ENCODE results near the gene ZNF334. TPM values are rescaled to one million over a fixed set of nuclear protein-coding genes. Genes with fewer than 3 reads are reported as not detected.

Gene ZNF334
- total RNA-seq, 1 donor from 2014 or later, result 3.0 TPM

DNA sequence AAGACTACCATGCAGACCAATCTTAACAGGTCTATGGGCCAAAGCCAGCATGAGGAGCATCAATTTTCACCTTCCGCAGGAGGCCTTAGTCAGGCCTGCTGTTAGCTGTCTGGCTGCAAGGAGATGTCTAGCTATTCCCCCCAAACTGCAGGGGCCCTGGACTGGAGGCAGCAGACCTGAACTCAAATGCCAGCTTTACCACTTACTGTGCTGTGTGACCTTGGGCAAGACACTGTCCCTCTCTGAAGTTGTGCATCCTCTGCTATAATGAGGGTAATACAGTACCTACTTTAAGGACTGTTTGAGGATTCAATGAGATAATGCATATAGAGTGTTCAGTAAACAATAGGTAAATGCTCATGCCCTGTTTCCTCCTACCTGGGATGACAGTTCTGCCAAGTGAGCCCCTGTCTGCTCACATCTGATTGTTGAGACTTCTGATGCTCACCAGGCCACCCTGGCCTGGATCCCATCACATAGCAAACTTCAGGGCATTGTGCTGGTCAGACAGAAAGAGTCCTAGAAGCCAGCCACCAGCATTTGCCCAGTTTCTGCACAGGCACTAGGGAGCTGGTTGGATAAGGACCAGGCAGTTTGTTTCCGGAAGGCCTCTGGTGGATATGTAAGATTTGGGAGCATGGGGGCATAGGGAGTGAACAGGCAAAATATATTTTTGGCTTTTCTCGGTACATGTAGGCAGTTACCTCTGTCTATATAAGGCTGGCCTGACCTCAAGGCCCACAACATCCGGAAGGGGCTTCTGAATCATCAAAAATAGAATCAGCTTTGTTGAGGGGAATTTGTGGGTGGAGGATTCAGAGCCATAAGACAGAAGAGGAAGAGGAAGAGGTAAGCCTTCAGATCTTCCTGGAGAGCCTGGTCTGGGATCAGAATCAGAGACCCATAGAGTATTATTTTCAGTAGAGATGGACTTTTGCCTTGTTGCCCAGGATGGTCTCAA lies 39.4 kb upstream of the ZNF334 start:
- peak; percentile 67 for ATAC-seq
- Histone ChIP-seq H3K4me1 (peaks cover 7% of the 10 kb centered on the region), H3K4me3 (no peak overlapping the region), H3K27me3 (peaks cover 4% of the 10 kb centered on the region), H3K27ac (no peak overlapping the region), H3K36me3 (no peaks in the 10 kb centered on the region), H3K9me3 (no peaks in the 10 kb centered on the region)
- DNase-seq, result no peak
- no peak for TF ChIP-seq CTCF (IDR thresholded peaks at IDR 0.05)
- intact Hi-C loops (cut with DNase I), result no loop called here

GRCh38 chr20:46551522-46552381 lies 38.4 kb upstream of the ZNF334 start:
- Histone ChIP-seq H3K4me3 (no peak overlapping the region), H3K4me1 (peaks cover 7% of the 10 kb centered on the region), H3K9me3 (no peaks in the 10 kb centered on the region), H3K36me3 (no peaks in the 10 kb centered on the region), H3K27me3 (peaks cover 4% of the 10 kb centered on the region), H3K27ac (no peak overlapping the region)
- no peak for TF ChIP-seq CTCF (IDR thresholded peaks at IDR 0.05)
- no peak for ATAC-seq
- intact Hi-C loops (cut with DNase I), result no loop called here
- DNase-seq, result no peak

GRCh38 chr20:46550461-46550860 lies 37.1 kb upstream of the ZNF334 start, which contains the start of gene OCSTAMP:
Gene OCSTAMP (minus strand): TSS chr20:46550654. CDS start chr20:46550560, 94 bp downstream.
- H3K27ac ChIP-seq, result no peak within 1 kb of the TSS
- no peaks in the 10 kb centered on the region for H3K36me3 ChIP-seq
- TF ChIP-seq CTCF (IDR thresholded peaks at IDR 0.05), result no peak
- intact Hi-C loops (cut with DNase I), result no loop called here
- no peaks in the 10 kb centered on the region for H3K9me3 ChIP-seq
- peaks cover 12% of the 10 kb centered on the region for H3K27me3 ChIP-seq
- no peak within 1 kb of the TSS for H3K4me3 ChIP-seq
- no peak for DNase-seq
- no peak for ATAC-seq
- peaks cover 7% of the 10 kb centered on the region for H3K4me1 ChIP-seq

DNA sequence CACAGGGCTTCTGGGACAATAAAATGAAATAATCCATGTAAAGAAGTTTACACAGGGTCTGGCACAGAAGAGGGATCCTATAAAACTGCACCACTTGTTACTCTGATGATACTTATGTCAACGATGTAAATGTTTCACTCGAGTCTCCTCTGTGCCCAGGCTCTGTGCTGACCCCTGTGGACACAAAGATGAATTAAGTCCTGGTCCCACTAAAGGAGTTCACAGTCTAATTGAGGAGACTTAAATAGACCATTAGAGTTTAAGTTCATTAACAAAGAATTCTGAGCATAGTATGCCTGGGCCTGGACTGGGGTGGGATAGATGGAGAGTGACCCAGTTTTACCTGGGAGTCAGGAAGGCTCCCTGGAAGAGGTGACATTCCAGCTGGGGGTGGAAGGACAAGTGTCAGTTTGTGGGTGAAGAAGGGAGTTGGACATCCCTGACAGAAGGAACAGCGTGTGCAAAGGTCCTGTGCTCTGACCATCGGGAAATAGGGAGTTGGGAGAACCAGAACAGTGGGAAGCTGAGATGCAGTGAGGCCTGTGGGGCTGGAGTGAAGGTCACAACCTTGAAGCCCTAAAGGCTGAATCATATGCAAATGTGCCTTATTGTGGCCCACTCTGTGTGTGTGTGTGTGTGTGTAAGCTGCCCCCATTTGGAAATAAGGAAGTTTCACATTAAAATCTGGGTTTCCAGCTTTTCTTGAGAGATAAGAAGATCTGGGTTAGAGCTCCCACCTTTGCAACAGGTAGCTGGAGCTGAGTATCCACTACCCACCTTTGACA lies 36.0 kb upstream of the ZNF334 start:
- Histone ChIP-seq H3K27ac (no peak overlapping the region), H3K9me3 (no peaks in the 10 kb centered on the region), H3K4me3 (no peak overlapping the region), H3K27me3 (peaks cover 19% of the 10 kb centered on the region), H3K4me1 (peaks cover 7% of the 10 kb centered on the region), H3K36me3 (no peaks in the 10 kb centered on the region)
- DNase-seq, result no peak
- no peak for TF ChIP-seq CTCF (IDR thresholded peaks at IDR 0.05)
- intact Hi-C loops (cut with DNase I), result no loop called here
- no peak for ATAC-seq

- Histone ChIP-seq H3K27ac (no peak overlapping the region), H3K4me3 (no peak overlapping the region), H3K9me3 (no peaks in the 10 kb centered on the region), H3K4me1 (peaks cover 7% of the 10 kb centered on the region), H3K36me3 (no peaks in the 10 kb centered on the region), H3K27me3 (peaks cover 16% of the 10 kb centered on the region)
- intact Hi-C loops (cut with DNase I), result no loop called here
- TF ChIP-seq CTCF (IDR thresholded peaks at IDR 0.05), result no peak
- no peak for ATAC-seq
- no peak for DNase-seq
Measured at GRCh38 chr20:46548688-46549087, 35.3 kb upstream of the ZNF334 start.
